NCI-H1694 (cell line): Measurements from ENCODE around the gene MYO1C.
A peak's percentile ranks its signal among the peaks of the same experiment; 100 is the strongest.
"Not testable (repeated sequence)": the region's sequence is repeated elsewhere in the genome, so short reads cannot be mapped to it uniquely, and the experiment has no call there.

Source experiments
- DNase-seq: peaks from one replicate; lab custom pipeline; 2025; lab: John Stamatoyannopoulos, UW

Gene MYO1C

DNA sequence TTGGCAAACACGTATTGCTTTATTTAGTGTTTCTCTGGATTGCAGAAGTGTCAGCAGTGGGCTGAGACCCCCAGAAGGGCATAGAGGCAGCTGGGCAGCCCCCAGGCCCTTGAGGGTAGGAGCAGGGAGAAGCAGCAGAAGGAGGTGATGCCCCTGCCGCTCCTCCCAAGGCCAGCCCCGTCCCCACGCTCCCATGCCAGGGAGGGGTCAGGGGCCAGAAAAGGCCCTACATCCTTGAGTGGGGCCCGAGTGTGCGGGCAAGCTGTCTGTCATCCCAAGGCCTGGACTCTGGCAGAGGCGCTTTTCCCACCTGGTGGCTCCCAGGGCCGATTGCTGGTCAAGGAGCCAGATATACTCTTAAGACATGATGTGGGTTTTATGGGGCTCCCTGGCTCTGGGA lies 28.3 kb downstream of the MYO1C start:
- DNase-seq = no peak

DNA sequence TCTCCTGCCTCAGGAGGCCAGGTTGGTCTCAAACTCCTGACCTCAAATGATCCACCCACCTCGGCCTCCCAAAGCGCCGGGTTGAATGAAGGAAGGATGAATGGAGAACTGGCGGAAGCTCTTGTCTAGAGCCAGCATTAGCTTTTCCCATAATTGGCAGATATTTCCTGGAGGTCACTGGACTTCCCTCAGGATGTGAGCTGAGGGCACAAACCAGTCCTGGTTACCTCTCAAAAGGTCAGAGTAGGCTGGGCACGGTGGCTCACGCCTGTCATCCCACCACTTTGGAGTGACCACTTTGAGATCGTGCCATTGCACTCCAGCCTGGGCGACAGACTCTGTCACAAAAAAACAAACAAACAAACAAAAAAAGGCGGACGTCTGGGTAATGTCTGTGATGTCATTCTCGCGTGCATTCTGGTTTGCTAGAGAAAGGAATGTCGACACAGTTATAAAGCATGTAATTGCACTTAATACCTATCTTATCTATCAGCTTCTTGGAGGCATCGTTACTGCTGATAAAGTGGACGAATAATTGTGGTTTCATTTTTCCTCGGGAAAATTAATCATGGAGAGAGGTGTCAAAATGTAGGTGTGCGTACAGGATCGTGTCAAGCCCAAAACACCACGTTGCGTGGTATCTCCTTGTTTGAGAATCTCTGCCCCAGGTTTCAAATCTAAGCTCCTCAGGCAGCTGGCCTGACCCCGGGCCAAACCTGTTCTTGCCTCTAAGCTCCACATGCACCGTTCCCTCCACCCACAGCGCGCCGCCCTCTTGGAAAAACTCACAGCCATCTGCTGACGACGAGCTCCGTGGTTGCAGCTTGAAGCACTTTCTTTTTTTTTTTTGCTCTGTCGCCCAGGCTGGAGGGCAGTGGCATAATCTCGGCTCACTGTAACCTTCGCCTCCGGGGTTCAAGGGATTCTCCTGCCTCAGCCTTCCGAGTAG lies 30.0 kb downstream of the MYO1C start:
- DNase-seq = no peak

DNA sequence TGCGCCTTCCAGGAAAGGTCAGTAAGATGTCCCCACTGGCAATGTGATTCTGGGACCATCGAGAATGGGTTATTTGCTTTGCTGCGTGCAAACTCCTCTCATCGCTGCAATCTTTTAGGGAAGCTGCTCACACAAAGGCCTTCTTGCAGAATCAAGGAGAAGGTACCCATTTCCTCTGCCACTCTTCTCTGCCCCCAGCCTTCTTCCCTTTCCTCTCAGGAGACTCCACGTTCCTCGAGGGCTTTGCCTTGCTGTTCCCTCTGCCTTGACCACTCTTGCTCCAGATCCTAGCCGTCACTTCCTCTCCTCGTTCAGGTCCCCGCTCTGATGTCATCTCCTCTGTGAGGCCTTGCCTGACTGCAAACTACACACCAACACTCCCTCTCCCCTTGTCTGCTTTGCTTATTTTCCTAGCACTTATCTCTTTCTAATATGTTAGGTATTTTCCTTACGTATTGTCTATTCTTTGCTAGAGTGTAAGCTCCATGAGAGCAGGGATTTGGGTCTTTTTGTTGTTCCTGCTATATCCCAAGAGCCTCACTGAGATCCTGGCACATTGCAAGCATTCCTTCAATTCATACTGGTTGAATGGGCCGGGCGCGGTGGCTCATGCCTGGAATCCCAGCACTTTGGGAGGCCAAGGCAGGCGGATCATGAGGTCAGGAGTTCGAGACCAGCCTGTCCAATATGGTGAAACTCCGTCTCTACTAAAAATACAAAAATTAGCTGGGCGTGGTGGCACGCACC lies 31.1 kb downstream of the MYO1C start:
- no peak for DNase-seq

DNA sequence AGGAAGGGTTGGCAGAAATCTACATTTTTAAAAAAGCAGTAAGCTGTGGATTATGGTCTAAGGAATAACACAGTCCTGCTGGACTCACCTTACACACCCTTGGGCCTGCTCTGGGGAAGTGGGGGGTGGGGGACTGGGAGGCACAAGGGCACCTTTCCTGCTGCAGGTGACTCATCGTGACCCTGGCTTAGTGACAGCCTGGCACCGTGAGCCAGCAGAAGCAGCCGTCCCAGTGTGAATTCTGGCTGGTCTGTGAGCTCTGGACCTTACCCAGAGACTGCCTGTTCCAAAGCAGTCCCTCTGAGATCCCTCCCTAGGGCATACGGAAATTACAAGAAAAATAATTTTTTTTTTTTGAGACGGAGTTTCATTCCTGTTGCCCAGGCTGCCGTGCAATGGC lies 32.3 kb downstream of the MYO1C start:
- DNase-seq = no peak

GRCh38 chr17:1455797-1456599 lies 36.5 kb downstream of the MYO1C start, which contains the start of gene CRK:
Gene CRK, minus strand, starts transcription at chr17:1456232. Its CDS starts 115 bp downstream, at chr17:1456117.
- peak; percentile 87 for DNase-seq

GRCh38 chr17:1455291-1455796 lies 37.1 kb downstream of the MYO1C start:
- peak; percentile 26 for DNase-seq

DNA sequence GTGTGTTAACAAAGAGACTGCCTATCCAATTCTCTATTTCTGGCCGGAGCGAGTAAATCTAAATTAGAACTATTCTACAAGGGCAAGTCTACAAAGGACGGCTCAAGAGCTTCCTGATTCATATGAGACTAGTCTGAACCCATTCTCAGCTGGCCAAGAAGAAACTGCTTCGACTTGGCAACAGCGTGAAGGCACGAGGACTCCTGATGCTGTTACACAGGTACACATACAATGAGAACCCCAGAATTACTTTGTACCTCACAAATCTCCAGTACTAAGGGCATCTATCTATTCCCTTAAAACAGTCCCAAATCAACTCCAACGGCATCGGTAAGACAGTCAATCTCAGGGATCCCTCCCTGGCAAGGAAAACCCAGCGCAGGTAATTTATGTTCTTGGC lies 37.9 kb downstream of the MYO1C start:
- no peak for DNase-seq

GRCh38 chr17:1453694-1454093 lies 38.8 kb downstream of the MYO1C start:
- DNase-seq = not testable (repeated sequence)

- no peak for DNase-seq
Observed at GRCh38 chr17:1452836-1453235, 39.6 kb downstream of the MYO1C start.

GRCh38 chr17:1450261-1450660 lies 42.2 kb downstream of the MYO1C start:
- not testable (repeated sequence) for DNase-seq

- DNase-seq = no peak
Observed at GRCh38 chr17:1449412-1449967, 43.0 kb downstream of the MYO1C start.

- no peak for DNase-seq
Observed at GRCh38 chr17:1447052-1447451, 45.4 kb downstream of the MYO1C start.

DNA sequence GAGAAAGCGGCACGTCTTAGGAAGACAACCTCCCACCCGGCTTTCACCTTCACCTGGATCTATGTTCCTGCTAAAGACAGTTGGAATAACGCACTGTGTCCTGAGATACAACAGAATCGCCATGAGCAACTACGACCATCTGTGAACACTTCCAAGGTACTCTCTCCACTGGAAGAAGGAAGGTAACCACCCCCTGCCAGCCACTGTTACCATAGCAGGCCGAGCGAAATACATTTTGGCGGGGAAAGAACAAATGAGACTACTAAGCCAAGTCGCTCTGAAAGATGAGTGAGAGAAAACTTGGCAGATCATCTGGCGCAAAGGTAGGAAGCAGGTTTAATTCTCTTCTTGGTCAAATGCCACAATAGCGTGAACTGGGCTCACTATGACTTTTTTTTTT lies 46.3 kb downstream of the MYO1C start:
- no peak for DNase-seq

GRCh38 chr17:1445695-1446094 lies 46.8 kb downstream of the MYO1C start:
- not testable (repeated sequence) for DNase-seq

DNA sequence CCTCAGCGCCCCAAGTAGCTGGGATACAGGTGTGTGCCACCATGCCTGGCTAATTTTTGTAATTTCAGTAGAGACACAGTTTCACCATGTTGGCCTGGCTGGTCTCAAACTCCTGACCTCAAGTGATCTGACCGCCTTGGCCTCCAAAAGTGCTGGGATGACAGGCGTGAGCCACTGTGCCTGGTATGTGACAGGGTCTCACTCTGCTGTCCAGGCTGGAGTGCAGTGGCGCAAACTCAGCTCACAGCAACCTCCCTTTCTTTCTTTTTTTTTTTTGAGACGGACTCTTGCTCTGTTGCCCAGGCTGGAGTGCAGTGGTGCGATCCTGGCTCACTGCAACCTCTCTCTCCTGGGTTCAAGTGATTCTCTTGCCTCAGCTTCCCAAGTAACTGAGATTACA lies 49.8 kb downstream of the MYO1C start:
- DNase-seq = not testable (repeated sequence)

GRCh38 chr17:1442187-1442586 lies 50.3 kb downstream of the MYO1C start:
- no peak for DNase-seq

GRCh38 chr17:1440921-1441320 lies 51.6 kb downstream of the MYO1C start:
- no peak for DNase-seq

DNA sequence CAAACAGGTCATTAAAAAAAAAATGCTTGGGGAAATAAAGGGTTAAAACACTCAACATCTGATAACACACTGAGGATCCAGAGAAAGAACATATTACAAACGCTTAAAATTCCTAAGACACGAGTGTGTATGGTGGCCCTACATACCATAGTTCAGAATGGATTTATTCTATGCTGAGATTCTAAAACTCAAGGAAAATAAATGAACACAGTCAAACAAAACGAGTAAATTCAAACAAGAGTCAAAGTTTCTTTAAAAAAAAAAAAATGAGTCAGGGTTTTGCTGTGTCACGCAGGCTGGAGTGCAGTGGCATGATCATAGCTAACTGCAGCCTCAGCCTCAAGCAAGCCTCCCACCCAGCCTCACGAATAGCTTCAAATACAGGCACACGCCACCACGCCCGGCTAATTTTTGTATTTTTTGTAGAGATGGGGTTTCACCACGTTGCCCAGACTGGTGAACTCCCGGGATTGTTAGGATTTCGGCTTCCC lies 53.8 kb downstream of the MYO1C start:
- DNase-seq = no peak

- DNase-seq = no peak
Observed at GRCh38 chr17:1435326-1435725, 57.2 kb downstream of the MYO1C start.

DNA sequence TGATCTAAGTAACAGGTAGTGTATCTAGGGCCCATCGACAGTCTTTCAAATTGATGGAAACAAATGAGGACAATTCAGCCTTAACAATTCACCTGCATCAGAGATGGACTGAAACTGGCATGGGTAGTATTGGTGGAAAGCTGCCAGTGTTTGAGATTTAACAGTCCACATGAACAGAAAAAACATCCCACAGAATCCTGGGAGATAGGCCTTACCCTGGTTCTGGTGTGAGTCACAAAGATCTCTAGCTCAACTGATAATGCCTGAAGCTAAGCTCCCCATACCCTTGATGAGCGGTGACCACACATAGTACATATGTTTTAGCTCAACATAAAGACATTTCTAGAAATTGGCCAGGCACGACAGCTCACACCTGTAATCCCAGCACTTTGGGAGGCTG lies 58.3 kb downstream of the MYO1C start:
- DNase-seq = no peak

GRCh38 chr17:1431631-1432104 lies 60.8 kb downstream of the MYO1C start:
- DNase-seq = no peak
